Neural cell (in vitro differentiated cells): ENCODE measurements around the gene MEGF11. TPM values are rescaled to one million over a fixed set of nuclear protein-coding genes. Genes with fewer than 3 reads are reported as not detected.

Experiments used
- H2AFZ ChIP-seq: fragments of 200-600, 300-800 bp; sonication (generic), shearing (Covaris generic); 2 replicates; pipeline ENCODE4 v1.6.0; 2014; ENCODE audit warnings: low read depth, mild to moderate bottlenecking, antibody characterized with exemption, low read length, moderate library complexity
- H3F3A ChIP-seq: fragments of 200-600 bp; shearing (Covaris generic); 2 replicates; pipeline ENCODE4 v1.6.1; 2016; ENCODE audit warnings: mild to moderate bottlenecking, moderate library complexity, mixed read lengths, antibody characterized with exemption, low read length; ENCODE audit not compliant: insufficient read depth, poor library complexity, severe bottlenecking
- H3K27ac ChIP-seq: fragments of 200-600, 300-800 bp; sonication (generic), shearing (Covaris generic); 2 replicates; pipeline ENCODE4 v1.5.1; 2014; ENCODE audit warnings: mild to moderate bottlenecking, low read length, moderate library complexity
- H3K27me3 ChIP-seq: fragments of 300-800, 200-600 bp; sonication (generic), shearing (Covaris generic); 2 replicates; pipeline ENCODE4 v1.6.0; 2014; ENCODE audit warnings: mild to moderate bottlenecking, low read depth, low read length, moderate library complexity; ENCODE audit not compliant: insufficient read depth
- H3K36me3 ChIP-seq: fragments of 300-800, 200-600 bp; sonication (generic), shearing (Covaris generic); 2 replicates; pipeline ENCODE4 v1.5.1; 2014; ENCODE audit warnings: mild to moderate bottlenecking, antibody characterized with exemption, low read length, moderate library complexity; ENCODE audit not compliant: insufficient read depth
- H3K4me2 ChIP-seq: fragments of 300-800, 200-600 bp; sonication (generic), shearing (Covaris generic); 2 replicates; pipeline ENCODE4 v1.6.0; 2014; ENCODE audit warnings: mild to moderate bottlenecking, low read length
- H3K4me3 ChIP-seq: fragments of 300-800, 200-600 bp; sonication (generic), shearing (Covaris generic); 2 replicates; pipeline ENCODE4 v1.5.1; 2014; ENCODE audit warnings: mild to moderate bottlenecking, low read length, moderate library complexity
- H3K79me2 ChIP-seq: fragments of 200-600 bp; shearing (Covaris generic); replicated peaks from 2 replicates; pipeline ENCODE4 v1.6.0; 2014; ENCODE audit warnings: mild to moderate bottlenecking, low read length, moderate library complexity; ENCODE audit not compliant: insufficient read depth
- H3K9ac ChIP-seq: fragments of 300-800, 200-600 bp; sonication (generic), shearing (Covaris generic); 2 replicates; pipeline ENCODE4 v1.6.1; 2016; ENCODE audit warnings: mild to moderate bottlenecking, low read length, mixed read lengths
- H3K9me2 ChIP-seq: fragments of 200-600 bp; shearing (Covaris generic); 2 replicates; pipeline ENCODE4 v1.6.1; 2016; ENCODE audit warnings: mild to moderate bottlenecking, low read length, mixed read lengths; ENCODE audit not compliant: insufficient read depth
- H3K9me3 ChIP-seq: fragments of 200-600, 300-800 bp; sonication (generic), shearing (Covaris generic); 2 replicates; pipeline ENCODE4 v1.6.1; 2016; ENCODE audit warnings: mild to moderate bottlenecking, mixed run types, low read length, moderate library complexity, mixed read lengths
- H4K20me1 ChIP-seq: fragments of 200-600 bp; shearing (Covaris generic); 2 replicates; pipeline ENCODE4 v1.6.1; 2016; ENCODE audit warnings: mild to moderate bottlenecking, mixed run types; ENCODE audit not compliant: insufficient read depth
- EP300 ChIP-seq: fragments of 450-650 bp; conservative IDR thresholded peaks from 2 replicates; pipeline ENCODE4 v1.6.1; 2014; ENCODE audit warnings: antibody characterized with exemption, mild to moderate bottlenecking, moderate library complexity; ENCODE audit not compliant: poor library complexity, severe bottlenecking
- EZH2 ChIP-seq: fragments of 200-600, 300-800 bp; shearing (Covaris generic), sonication (generic); IDR thresholded peaks from 2 replicates; pipeline ENCODE4 v1.6.1; 2014; ENCODE audit warnings: antibody characterized with exemption, low read length, borderline replicate concordance, mild to moderate bottlenecking; ENCODE audit not compliant: insufficient read depth, poor library complexity, severe bottlenecking
- MXI1 ChIP-seq: fragments of 450-650 bp; conservative IDR thresholded peaks from 2 replicates; pipeline ENCODE4 v1.6.1; 2014; ENCODE audit warnings: antibody characterized with exemption, mild to moderate bottlenecking; ENCODE audit not compliant: poor library complexity, severe bottlenecking
- POLR2AphosphoS5 ChIP-seq: IDR thresholded peaks from 2 replicates; pipeline ENCODE4 v1.6.1; 2012
- RAD21 ChIP-seq: fragments of 450-650 bp; conservative IDR thresholded peaks from 2 replicates; pipeline ENCODE4 v1.6.1; 2014; ENCODE audit warnings: antibody characterized with exemption, mild to moderate bottlenecking, moderate library complexity
- REST ChIP-seq: IDR thresholded peaks from 2 replicates; pipeline ENCODE4 v1.6.1; 2012; ENCODE audit warnings: borderline replicate concordance
- SMC3 ChIP-seq: fragments of 450-650 bp; conservative IDR thresholded peaks from 2 replicates; pipeline ENCODE4 v1.6.1; 2014; ENCODE audit warnings: antibody characterized with exemption, mild to moderate bottlenecking, moderate library complexity; ENCODE audit not compliant: poor library complexity
- TAF1 ChIP-seq: IDR thresholded peaks from 2 replicates; pipeline ENCODE4 v1.6.1; 2012; ENCODE audit warnings: low read depth
- polyA plus RNA-seq: library from polyadenylated mRNA; depleted of rRNA; stranded (reverse); fragments of >200 nt; gene quantifications from 2 replicates; pipeline ENCODE4 v1.2.3, GENCODE V29; 2014
- TF ChIP-seq, protein P1 (sequence below): fragments of 450-650 bp; IDR thresholded peaks from 2 replicates; pipeline ENCODE4 v1.5.1; 2014; ENCODE audit warnings: antibody characterized with exemption, mild to moderate bottlenecking, moderate library complexity; ENCODE audit not compliant: poor library complexity, severe bottlenecking

Gene MEGF11
- polyA plus RNA-seq, 1 donor from 2014 or later, result 0.64 TPM

- no peaks in the 10 kb centered on the region for H3K36me3 ChIP-seq
- no peaks in the 10 kb centered on the region for H3K9me3 ChIP-seq
- no peaks in the 10 kb centered on the region for H3K9me2 ChIP-seq
- no peaks in the 10 kb centered on the region for H3K27me3 ChIP-seq
- no peak overlapping the region for H2AFZ ChIP-seq
- no peaks in the 10 kb centered on the region for H3K79me2 ChIP-seq
- no peak overlapping the region for H3K4me2 ChIP-seq
- TF ChIP-seq TAF1 (no peak), SMC3 (no peak), POLR2AphosphoS5 (no peak), EP300 (no peak), MXI1 (no peak), REST (no peak), RAD21 (no peak), EZH2 (no peak)
- TF ChIP-seq, protein P1, sequence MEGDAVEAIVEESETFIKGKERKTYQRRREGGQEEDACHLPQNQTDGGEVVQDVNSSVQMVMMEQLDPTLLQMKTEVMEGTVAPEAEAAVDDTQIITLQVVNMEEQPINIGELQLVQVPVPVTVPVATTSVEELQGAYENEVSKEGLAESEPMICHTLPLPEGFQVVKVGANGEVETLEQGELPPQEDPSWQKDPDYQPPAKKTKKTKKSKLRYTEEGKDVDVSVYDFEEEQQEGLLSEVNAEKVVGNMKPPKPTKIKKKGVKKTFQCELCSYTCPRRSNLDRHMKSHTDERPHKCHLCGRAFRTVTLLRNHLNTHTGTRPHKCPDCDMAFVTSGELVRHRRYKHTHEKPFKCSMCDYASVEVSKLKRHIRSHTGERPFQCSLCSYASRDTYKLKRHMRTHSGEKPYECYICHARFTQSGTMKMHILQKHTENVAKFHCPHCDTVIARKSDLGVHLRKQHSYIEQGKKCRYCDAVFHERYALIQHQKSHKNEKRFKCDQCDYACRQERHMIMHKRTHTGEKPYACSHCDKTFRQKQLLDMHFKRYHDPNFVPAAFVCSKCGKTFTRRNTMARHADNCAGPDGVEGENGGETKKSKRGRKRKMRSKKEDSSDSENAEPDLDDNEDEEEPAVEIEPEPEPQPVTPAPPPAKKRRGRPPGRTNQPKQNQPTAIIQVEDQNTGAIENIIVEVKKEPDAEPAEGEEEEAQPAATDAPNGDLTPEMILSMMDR, result no peak
- no peak overlapping the region for H3K27ac ChIP-seq
- no peak overlapping the region for H3K4me3 ChIP-seq
- no peak overlapping the region for H3K9ac ChIP-seq
- H4K20me1 ChIP-seq, result no peaks in the 10 kb centered on the region
- no peaks in the 10 kb centered on the region for H3F3A ChIP-seq
These were observed 316.1 kb downstream of the MEGF11 start for GRCh38 chr15:65937476-65937875.

GRCh38 chr15:65937054-65937453, 316.5 kb downstream of the MEGF11 start:
- Histone ChIP-seq H3K9me2 (no peaks in the 10 kb centered on the region), H3K27me3 (no peaks in the 10 kb centered on the region), H4K20me1 (no peaks in the 10 kb centered on the region), H3K4me2 (no peak overlapping the region), H3K9me3 (no peaks in the 10 kb centered on the region), H3F3A (no peaks in the 10 kb centered on the region), H3K79me2 (no peaks in the 10 kb centered on the region), H3K36me3 (no peaks in the 10 kb centered on the region), H2AFZ (no peak overlapping the region), H3K27ac (no peak overlapping the region), H3K9ac (no peak overlapping the region), H3K4me3 (no peak overlapping the region)
- TF ChIP-seq, protein P1, result no peak
- no peak for TF ChIP-seq TAF1
- no peak for TF ChIP-seq EZH2
- TF ChIP-seq SMC3, result no peak
- no peak for TF ChIP-seq POLR2AphosphoS5
- TF ChIP-seq RAD21, result no peak
- TF ChIP-seq MXI1, result no peak
- no peak for TF ChIP-seq REST
